Mucosa of descending colon (tissue), 3 donors: Measurements from ENCODE around the gene WFS1. TPM values are rescaled to one million over a fixed set of nuclear protein-coding genes. Genes with fewer than 3 reads are reported as not detected.

ENCODE experiments used
- ATAC-seq: fragments of 200-7000 bp; cut with Tn5 transposase; one replicate; pipeline ENCODE4 v1.9.1; 2020; ENCODE audit warnings: mild to moderate bottlenecking, moderate library complexity
- DNase-seq, 3 donors: peaks; one replicate each; pipeline ENCODE4 v3.0.0-alpha.2; 2020
- H3K36me3 ChIP-seq: fragments of 200-600 bp; one replicate; pipeline ENCODE4 v1.8.0; 2021; ENCODE audit warnings: low read depth, mild to moderate bottlenecking
- H3K4me1 ChIP-seq: fragments of 200-600 bp; one replicate; pipeline ENCODE4 v1.8.0; 2021; ENCODE audit warnings: low read depth, mild to moderate bottlenecking
- H3K4me3 ChIP-seq: fragments of 200-600 bp; one replicate; pipeline ENCODE4 v1.8.0; 2021; ENCODE audit warnings: mild to moderate bottlenecking
- H3K9me3 ChIP-seq: fragments of 200-600 bp; one replicate; pipeline ENCODE4 v1.8.0; 2021; ENCODE audit warnings: mild to moderate bottlenecking
- intact Hi-C, 2 donors: fragments of 100-400 bp; cut with DNase I in 1 of 2; cut with micrococcal nuclease in 1 of 2; formaldehyde crosslinking; loops; one replicate each; pipeline versions ENCODE4 v1.11.0 to v1.11.1; 2022; cut with DNase I, micrococcal nuclease
- total RNA-seq, 3 donors: library from RNA; stranded (reverse); fragmentation: NEBNext Ultra II Directional in 2 of 3; extraction: Animal tissue kit (Norgen Biotek cat#: 25700) in 2 of 3; gene quantifications; one replicate each; pipeline versions ENCODE4 v1.2.1 to v1.2.4, GENCODE V29; 2021 to 2023
- TF ChIP-seq, protein P1 (sequence below): fragments of 200-600 bp; IDR thresholded peaks from one replicate; pipeline ENCODE4 v1.8.0; 2022; ENCODE audit warnings: antibody characterized with exemption, mild to moderate bottlenecking
- donor health status: DM: no; HTN: no; CAD: no; lungs with moderate emphysema.
- donor health status: DM: no; HTN: no; CAD: no.
- donor health status: DM: no; HTN: yes; CAD: no.

WFS1 gene
- total RNA-seq, 3 donors from 2014 or later, result 5.8 to 39.2 (median 14.9) TPM

DNA sequence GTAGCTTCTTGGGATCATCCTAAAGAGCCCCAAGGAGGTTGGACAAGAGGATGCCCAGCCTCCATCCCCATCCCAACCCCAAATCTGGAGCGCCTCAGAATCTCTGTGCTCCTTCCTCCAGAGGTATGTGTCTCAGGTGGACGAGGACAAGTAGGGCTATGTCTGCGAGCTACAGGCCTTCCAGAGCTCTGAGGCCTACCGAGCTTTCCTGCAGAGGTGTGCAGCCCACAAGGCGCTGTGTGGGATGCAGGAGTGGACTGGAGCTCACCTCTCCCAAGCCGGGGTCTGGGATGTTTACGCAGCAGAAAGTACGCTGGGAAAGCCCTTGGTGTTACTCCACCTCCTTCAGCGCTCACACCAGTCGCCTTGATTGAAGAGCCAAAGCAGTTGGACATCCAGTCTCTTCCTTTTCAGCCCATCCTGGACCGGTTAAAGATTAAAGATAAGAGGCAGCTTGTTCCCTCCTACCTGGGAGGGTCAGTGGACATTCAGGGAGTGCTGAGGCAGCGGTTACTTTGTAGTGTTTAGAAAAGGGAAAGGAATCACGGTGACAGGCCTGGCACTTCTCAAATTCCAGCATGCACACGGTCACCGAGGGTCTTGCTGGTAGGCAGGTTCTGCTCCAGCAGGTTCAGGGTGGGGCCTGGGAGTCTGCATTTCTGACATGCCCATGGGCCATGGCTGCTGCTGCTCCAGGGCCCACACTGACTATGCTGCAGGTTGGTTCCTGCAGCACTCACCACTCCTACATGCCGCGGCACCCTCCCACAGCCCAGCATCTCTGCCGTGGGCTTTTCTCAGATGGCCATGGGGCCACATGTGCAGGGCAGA lies 39.8 kb upstream of the WFS1 start:
- intact Hi-C loops, result no loop called here
- ATAC-seq (no peak), DNase-seq (peak in 1 of 3 donors; percentile 28)
- Histone ChIP-seq H3K9me3 (no peaks in the 10 kb centered on the region), H3K36me3 (no peaks in the 10 kb centered on the region), H3K4me1 (no peaks in the 10 kb centered on the region), H3K4me3 (no peak overlapping the region)
- TF ChIP-seq, protein P1, sequence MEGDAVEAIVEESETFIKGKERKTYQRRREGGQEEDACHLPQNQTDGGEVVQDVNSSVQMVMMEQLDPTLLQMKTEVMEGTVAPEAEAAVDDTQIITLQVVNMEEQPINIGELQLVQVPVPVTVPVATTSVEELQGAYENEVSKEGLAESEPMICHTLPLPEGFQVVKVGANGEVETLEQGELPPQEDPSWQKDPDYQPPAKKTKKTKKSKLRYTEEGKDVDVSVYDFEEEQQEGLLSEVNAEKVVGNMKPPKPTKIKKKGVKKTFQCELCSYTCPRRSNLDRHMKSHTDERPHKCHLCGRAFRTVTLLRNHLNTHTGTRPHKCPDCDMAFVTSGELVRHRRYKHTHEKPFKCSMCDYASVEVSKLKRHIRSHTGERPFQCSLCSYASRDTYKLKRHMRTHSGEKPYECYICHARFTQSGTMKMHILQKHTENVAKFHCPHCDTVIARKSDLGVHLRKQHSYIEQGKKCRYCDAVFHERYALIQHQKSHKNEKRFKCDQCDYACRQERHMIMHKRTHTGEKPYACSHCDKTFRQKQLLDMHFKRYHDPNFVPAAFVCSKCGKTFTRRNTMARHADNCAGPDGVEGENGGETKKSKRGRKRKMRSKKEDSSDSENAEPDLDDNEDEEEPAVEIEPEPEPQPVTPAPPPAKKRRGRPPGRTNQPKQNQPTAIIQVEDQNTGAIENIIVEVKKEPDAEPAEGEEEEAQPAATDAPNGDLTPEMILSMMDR, result no peak

DNA sequence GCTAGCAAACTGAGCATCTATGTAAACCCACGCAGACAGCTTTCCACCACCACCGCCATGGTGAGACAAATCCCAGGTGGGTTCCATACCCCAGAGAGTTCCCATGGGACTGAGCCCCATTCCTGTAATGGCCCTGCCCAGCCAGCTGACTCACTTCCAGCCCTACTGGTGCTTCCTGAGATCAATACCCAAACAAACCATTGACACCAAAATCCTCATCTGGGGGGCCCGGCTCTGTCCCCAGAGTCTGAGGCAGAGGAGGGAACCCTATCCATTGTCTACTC lies 39.2 kb upstream of the WFS1 start:
- TF ChIP-seq, protein P1, result no peak
- Histone ChIP-seq H3K36me3 (no peaks in the 10 kb centered on the region), H3K4me1 (no peaks in the 10 kb centered on the region), H3K9me3 (no peaks in the 10 kb centered on the region), H3K4me3 (no peak overlapping the region)
- DNase-seq (no peak), ATAC-seq (no peak)
- intact Hi-C loops, result no loop called here

DNA sequence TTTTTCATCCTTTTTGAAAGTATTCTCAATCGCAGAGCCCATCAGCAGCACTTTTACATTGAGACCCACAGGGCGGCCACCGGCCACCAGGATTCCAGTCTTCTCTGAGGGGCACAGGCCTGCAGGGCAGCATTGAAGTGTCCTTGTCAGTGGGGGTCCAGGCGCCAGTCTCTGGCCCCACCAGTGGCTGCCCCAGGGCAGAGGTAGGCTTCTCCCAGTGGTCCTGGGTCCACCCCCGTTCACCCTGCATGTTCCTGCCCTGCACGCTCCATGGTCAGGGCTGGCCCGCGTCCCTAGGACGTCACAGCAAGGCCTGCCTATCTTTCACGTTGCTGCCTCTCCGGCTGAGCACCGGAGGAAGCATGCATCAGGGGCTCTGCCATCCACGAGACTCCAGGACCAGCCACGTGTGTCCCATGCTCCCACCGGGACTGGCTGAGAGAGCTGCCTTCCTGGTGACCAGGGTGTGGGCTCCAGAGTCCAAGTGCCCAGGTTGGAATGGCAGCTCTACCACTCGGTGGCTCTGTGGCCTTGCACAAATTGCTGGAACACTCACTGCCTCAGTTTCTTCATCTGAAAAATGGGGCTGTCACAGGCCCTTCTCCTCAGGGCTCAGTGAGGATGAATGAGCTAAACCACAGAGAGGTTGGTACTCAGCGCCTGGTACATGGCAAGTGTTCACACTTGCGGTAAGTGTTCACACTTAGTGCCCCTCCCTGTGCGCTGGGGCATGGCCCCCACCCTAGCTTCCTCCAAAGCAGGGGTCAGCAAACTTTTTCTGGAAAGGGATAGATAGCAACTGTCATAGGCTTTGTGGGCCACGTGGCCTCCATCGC lies 38.6 kb upstream of the WFS1 start:
- Histone ChIP-seq H3K4me1 (no peaks in the 10 kb centered on the region), H3K9me3 (no peaks in the 10 kb centered on the region), H3K4me3 (no peak overlapping the region), H3K36me3 (no peaks in the 10 kb centered on the region)
- DNase-seq, result peak in 1 of 3 donors; percentile 24
- intact Hi-C loops, result no loop called here
- TF ChIP-seq, protein P1, result no peak
- ATAC-seq, result no peak

DNA sequence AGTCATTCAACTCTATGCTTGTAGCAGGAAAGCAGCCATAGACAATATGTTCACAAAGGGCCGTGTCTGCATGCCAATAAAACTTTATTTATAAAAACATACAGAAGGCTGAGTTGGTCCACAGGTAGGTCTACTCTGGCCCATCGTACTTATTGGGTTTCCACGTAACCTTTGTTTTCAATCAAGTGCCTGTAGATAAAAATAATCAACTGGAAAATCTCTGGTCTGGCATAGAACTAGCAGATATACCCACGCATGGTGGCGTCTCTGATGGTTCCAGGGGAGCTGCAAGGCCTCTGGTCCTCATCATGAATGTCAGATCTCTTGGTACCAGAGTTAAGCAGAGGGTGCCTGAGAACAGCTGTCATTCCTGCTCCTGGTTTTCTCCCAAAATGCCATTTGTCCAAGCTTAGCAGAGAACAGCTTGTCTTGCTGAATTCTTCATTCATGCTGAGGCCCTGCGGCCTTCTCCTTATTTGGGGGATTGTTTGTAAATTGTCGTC lies 37.9 kb upstream of the WFS1 start:
- Histone ChIP-seq H3K4me3 (no peak overlapping the region), H3K36me3 (no peaks in the 10 kb centered on the region), H3K9me3 (no peaks in the 10 kb centered on the region), H3K4me1 (no peaks in the 10 kb centered on the region)
- no peak for DNase-seq
- TF ChIP-seq, protein P1, result no peak
- ATAC-seq, result no peak
- intact Hi-C loops, result no loop called here

DNA sequence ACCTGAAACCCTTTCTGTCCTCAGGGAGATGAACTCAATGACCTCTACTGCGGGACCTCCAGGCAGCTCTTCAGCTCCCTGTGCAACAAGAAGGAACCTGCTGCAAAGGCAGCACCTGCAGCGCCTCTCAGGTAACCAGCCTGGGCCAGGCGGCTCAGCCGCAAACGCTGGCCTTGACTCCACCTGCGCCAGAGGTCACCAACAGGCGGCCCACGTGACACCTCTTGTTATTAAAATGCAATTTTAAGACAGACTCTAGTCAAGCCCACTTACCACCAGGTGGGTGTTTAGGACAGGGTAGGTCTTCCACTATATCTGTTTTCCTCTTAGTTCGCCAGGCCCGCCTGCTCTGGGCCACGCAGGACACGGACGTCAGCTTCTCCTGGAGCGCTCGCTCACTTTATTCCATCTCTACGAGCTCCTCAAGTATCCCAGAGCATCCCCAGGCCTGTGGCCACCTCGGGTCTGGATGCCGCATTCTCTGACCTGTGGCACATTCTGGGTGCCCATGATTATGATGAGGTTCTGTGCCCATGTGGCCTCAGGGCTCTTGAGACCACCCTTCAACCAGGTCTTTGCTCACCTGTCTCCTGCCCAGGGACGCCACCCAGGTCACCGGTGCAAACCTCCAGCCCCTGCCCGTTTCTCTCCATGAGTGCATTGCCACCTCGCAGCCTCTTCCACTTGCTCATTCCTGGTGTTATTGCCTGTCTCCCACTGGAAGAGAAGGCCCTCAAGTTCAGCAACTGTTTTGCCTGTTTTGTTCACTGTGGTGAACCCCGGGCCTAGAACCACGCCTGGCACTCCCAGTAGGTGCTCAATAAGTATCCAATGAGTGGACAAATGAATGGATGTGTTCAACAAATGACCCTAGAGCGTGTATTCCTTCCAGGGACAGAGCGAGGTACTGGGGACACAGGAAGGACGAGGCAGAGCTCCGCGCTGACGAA lies 36.5 kb upstream of the WFS1 start:
- H3K4me3 ChIP-seq, result no peak overlapping the region
- TF ChIP-seq, protein P1, result no peak
- H3K9me3 ChIP-seq, result no peaks in the 10 kb centered on the region
- H3K4me1 ChIP-seq, result no peaks in the 10 kb centered on the region
- DNase-seq (peak in 1 of 3 donors; percentile 26), ATAC-seq (no peak)
- no peaks in the 10 kb centered on the region for H3K36me3 ChIP-seq
- intact Hi-C loops, result no loop called here
